Colon (tissue), 2 donors: ENCODE results near the gene TPRX2.
"Not testable (repeated sequence)": the region's sequence is repeated elsewhere in the genome, so short reads cannot be mapped to it uniquely, and the experiment has no call there.

Experiments
- FAIRE-seq: peaks from 2 replicates; lab custom pipeline; 2012; peaks lifted over from hg19 to GRCh38; lab: Jason Lieb, UNC
- donor health status: control.
- donor health status: control.

TPRX2 gene

DNA sequence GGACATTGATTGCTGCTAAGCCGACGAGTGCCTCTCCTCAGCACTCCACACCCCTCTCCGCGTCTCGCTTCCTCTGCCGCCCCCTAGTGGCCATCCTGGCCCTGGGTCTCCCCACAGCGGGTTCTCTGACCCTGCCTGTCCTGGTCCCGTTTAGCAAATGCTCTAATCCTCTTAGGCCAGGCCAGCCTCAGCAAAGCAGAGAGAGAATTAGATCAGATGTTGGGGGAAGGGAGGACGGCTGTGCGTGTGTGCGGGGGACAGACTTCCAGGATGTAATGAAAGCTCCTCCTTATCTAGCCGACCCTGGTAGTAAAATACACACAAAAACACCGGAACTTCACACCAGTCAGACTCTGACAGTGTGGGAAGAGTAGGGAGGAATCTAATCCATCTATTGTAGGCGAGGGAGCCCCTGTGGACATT lies 4.5 kb downstream of the TPRX2 start:
- no peak for FAIRE-seq

DNA sequence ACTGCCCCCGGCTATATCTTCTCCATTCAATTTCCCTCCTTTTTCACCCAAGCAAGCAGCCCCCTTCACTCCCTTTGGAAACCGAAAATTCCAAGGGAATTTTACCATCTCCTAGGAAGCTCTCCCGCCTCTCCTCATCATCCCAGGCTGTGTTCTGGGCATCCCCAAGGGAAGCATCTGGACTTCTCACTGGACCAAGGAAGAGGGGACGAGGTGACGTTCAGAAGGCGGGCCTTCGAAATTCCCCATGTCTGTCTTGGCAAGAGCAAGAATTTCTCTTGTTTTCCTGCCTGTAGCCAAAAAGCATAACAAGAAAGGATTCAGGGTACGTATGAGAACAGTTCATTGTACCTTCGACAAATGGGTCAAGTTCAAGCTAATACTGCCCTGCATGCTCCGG lies 6.1 kb downstream of the TPRX2 start:
- FAIRE-seq: no peak

DNA sequence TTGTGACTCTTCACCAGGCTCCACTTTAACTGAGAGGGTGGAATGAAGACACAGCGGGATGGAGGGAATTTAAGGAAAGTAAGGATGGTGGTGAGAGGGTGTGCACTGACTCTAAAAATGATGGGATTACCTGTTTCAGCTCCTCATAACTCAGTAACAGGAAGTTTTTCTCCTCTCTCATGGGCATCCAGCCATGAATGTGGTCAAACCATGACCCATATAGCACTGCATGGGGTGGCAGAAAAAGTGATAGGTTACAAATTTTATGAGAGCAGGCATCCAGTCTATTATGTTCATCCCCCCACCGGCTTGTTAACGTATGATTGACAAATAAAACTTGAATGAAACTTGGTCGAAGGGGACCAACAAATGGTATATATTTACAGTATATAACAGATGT lies 19.9 kb downstream of the TPRX2 start:
- no peak for FAIRE-seq

DNA sequence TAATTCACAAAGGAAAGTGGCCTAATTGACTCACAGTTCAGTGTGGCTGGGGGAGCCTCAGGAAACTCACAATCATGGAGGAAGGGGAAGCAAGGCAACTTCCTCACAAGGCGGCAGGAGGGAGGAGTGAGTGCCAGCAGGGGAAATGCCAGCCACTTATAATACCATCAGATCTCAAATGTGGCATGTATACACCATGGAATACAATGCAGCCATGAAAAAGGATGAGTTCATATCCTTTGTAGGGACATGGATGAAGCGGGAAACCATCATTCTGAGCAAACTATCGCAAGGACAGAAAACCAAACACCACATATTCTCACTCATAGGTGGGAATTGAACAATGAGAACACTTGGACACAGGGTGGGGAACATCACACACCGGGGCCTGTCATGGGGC lies 20.4 kb downstream of the TPRX2 start:
- not testable (repeated sequence) for FAIRE-seq

DNA sequence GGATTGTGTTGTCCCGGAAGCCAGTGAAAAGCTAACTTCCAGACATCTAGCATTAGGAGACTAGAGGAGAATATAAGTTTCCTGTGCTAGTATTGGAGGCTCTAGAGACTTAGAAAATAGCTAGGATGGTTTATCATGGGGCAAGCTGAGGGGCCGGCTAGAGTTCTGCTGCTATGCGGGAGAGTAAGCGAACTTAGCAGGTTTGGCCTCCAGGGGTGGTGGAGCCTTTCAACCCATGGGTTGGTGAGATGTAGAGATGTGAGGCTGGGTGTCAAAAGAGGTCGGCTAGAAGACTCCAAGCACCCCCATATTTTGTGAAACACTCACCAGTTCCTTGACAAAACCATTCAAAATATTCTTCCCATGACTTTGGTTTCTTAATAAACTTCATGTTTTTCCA lies 22.7 kb downstream of the TPRX2 start:
- FAIRE-seq: no peak

DNA sequence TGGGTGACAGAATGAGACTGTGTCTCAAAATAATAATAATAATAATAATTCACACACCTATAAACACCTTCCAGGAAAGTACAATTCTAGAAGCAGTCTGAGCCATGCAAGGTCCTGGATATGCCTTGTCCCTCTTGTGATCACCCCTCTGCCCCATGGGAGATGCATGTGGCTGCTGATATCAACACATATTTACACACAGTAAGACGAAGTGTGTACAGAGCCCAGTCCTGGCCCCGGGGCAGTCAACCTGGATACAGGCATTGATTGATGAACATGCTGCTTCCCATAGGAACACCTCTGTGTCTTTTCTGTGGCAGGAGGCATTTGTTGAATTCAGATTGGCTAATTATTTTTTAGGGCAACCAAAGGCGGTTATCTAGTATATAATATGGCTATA lies 23.9 kb downstream of the TPRX2 start:
- no peak for FAIRE-seq

DNA sequence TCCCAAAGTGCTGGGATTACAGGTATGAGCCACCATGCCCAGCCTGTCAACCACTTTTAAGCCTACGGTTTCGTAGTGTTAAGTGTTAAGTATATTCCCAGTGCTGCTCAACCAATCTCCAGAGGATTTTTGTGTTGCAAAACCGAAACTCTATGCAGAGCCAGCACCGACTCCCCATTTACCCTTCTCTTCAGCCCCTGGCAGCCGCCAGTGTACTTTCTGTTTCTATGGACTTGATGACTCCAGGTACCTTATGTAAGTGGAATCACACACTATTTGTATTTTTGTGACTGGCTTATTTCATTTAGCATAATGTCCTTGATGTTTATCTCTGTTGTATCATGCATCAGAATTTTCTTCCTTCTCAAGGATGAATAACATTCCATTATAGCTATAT lies 26.0 kb downstream of the TPRX2 start:
- no peak for FAIRE-seq

DNA sequence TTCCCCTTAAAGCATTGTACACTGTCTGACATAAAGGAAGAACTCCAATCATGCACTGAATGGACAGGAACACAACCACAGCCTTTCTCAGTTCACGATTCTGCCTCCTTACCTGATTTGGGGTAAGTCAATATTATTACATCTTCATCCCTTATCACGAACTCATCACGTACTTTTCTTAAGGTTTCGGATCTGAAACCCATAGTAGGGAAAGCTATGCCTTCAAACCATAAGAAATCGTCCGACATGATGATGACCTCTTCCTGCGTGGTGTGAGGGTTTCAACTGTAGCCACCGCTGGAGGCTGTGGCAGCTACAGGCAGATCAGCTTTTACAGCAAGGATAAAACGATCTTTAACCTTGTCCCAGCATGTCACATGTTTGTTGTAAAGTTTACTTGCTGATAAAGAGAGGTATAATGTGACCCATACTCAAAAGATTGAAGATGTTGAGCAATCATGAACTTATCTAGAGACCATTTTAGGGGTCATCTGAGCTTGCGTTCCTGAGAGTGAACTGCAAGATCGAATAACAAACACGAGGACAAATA lies 27.1 kb downstream of the TPRX2 start, which contains the start of gene SULT2A1:
TSS of gene SULT2A1 (minus strand) at position 306 of the 550 bp plus-strand sequence. CDS start at position 248, 58 bp downstream.
- no peak for FAIRE-seq

DNA sequence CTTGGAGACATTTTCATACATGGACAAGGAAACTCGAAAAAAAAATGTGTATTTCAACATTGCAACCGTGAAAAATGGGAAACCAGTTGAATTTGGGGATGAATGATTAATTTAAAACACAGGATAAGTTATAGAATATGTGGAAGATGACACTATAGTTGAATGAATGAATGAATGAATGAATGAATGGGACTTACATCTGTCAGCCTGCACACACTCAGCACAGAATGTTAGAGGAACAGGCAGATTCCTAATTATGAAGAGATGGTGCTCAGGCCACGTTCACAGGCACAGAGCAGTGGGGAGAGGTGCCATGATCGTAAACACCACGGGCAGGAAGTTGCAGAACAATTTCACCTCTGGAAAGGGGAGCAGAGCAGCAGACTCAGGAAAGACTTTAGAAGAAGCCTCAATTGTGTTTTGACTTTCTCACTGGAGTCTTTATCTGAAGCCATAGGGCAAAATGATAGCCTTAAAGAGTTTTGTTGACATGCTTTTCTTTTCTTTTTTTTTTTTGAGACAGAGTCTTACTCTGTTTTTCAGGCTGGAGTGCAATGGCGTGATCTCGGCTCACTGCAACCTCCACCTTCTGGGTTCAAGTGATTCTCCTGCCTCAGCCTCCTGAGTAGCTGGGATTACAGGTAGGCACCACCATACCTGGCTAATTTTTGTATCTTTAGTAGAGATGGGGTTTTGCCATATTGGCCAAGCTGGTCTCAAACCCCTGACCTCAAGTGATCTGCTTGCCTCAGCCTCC lies 32.0 kb downstream of the TPRX2 start:
- no peak for FAIRE-seq

DNA sequence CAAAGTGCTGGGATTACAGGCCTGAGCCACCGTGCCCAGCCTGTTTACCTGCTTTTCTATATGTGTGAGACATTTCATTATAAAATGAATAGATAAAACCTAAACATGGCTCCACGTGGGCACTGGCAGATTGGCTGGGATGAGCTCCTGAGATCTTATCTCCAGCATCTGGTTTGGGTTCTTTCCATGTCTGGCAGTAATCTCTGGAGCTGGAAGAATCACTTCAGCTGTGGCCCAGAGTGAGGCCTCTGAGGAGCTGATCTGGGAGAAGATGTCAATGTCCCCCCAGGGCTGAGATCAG lies 32.5 kb downstream of the TPRX2 start:
- FAIRE-seq: no peak

DNA sequence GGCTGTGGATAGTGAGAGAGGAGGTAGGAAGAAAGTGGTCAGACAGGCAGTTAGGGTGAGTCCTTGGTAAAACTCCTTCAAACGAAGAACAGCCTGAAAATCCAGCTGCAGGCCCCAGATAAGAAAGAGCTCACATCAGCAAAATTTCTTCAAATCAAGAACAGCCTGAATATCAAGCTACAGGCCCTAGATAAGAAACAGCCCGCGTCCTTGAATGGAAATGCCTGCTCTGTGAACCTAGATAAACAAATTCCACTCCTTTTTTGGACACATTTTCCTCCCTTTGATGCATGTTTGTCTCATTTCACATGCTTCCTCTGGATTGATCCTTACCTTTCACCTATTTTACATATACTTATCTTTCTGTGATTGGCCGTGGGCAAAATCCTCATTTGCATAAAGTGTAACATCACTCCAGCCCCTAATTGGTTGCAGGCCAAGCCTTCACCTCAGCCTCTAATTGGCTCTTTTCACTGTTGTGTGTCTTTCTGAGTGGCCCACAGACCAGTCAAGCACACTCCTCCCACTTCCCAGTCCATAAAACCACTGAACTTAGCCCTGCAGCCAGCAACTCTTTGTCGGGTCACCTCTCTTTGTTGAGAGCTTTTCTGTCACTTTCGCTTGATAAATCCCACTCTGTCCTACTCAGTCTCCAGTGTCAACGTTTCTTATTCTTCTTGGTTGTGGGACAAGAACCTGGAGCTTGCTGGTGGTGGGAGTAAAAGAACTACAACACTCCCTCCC lies 33.1 kb downstream of the TPRX2 start:
- no peak for FAIRE-seq

DNA sequence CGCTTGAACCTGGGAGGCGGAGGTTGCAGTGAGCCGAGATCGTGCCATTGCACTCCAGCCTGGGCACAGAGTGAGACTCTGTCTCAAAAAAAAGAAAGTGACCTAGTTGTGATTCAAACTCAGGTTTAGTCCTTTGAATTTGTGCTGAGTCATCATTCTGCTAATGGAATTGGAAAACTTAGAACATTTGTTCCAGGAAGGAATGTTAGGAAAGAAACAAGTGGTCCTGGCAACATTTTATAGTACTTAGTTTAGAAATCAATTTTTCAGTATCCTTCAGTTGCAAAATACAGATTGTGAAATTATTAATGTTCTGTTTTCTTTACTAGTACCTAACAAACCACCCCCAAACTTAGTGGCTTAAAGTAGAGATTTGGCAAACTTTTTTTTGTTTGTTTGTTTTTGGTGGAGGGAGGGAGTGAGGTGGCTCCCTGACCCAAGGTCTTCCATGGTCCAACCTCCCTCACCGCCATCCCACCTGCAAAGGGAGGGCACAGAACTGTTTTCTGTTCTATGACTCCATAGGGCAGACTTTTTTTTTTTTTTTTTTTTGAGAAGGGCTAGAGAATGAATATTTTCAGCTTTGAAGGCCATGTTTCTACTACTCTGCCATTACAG lies 36.2 kb downstream of the TPRX2 start:
- no peak for FAIRE-seq

DNA sequence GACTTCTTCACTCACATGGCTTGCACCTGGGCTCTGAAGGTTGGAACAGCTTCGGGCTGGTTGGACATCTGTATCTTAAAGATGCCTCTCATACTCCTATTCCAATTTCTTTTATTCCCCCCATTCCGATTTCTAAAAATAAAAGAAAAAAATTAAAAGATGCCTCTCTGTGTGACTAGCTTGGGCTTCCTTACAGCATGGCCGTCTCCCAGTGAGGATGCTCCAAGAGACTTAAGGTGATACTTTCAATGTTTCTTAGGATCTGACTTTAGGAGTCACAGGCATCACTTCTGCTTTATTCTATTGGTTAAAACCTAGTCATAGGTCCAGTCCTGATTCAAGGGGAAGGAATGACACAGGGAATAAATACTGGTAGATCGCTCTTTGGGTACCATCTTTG lies 37.0 kb downstream of the TPRX2 start:
- no peak for FAIRE-seq

DNA sequence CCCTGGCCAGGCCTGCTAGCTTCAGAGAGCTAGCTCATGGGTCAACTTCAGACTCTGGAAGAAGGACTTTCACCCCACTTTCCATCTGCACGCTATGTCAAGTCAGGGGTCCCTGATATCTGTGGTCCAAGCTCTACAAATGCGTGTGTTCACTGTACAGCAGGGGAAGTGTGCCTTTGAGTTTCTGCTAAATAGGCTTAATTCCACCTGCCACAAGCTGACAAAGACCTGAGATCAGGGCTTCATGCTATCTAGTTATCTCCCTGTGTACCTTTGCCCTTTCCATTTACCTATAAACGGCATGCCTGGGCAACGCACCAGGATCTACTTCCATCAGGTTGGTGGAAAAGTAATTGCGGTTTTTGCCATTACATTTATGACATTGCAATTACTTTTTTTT lies 37.7 kb downstream of the TPRX2 start:
- no peak for FAIRE-seq

DNA sequence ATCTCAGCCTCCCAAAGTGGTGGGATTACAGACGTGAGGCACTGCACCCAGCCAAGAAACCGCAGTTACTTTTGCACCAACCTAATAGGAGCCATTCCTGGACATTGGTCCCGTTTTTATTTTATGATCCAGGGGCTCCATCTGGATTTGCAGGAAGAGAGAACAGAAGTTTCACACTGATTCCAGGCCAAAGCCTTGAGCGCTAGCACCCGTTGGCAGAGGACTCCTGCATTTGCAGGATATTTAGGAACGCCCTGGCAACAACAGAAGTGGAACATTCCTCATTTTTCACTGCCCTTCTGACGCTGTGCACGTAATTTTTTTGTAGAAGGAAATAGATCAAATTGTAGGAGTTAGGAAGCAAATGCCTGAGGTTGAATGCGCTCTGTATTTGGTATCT lies 38.8 kb downstream of the TPRX2 start:
- FAIRE-seq: no peak

DNA sequence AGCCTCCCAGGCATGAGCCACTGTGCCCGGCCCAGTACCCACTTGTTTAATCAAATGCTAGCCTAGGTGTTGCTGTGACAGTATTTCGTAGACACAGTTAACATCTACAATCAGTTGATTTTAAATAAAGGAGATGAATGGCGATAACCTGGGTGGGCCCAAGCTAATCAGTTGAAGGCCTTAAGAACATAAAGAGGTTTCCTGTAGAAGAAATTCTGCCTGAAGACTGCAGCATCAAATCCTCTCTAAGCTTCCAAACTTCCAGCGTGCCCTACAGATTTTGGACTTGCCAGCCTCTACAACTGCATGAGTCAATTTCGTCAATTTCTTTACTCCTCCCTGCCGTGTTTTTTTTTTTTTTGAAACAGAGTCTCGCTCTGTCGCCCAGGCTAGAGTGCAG lies 40.3 kb downstream of the TPRX2 start:
- no peak for FAIRE-seq

DNA sequence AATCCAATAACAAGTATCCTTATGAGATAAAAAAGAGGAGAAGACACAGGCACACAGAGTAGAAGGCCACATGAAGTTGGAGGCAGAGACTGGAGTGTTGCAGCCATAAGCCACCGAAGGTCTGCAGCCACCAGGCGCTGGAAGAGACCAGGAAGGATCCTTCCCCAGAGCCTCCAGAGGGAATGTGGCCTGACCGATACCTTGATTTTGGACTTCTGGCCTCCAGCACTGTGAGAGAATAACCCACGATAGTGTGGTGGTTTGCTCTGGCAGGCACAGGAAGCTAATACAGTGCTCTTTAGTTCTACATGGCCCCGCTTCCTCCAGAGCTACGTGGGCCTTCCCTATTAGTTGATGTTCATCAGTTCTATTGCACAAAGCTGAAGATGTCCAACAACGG lies 42.3 kb downstream of the TPRX2 start:
- no peak for FAIRE-seq

DNA sequence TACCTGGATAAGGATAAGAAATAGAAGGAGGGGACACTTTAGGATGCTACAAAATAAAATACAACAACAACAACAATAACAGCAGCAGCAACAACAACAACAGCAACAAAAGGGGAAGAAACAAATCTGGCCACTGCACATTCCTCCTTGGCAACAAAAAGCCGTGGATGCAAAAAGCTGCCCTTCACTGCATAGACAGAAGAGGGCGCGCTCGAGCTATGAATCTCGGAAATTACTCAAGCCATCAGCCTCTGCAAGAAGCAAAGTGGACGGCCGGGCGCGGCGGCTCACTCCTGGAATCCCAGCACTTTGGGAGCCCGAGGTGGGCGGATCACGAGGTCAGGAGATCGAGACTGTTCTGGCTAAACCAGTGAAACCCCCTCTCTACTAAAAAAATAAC lies 50.3 kb downstream of the TPRX2 start:
- FAIRE-seq: not testable (repeated sequence)

DNA sequence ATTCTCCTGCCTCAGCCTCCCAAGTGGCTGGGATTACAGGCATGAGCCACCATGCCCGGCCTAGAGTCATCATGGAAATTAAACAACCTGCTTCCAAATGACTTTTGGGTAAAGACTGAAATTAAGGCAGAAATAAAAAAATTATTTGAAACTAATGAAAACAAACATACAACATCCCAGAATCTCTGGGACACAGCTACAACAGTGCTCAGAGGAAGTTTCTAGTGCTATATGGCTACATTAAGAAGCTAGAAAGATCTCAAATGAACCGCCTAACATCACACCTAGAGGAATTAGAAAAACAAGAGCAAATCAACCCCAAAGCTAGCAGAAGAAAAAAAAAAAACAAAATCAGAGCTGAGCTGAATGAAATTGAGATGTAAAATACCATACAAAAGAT lies 51.2 kb downstream of the TPRX2 start:
- FAIRE-seq: not testable (repeated sequence)
